ENCODE results near the gene SPECC1. TPM values are rescaled to one million over a fixed set of nuclear protein-coding genes. Genes with fewer than 3 reads are reported as not detected.

SPECC1 gene
- total and polyA plus RNA-seq, 2 of the 13 experiments (the other 11 are each of a cell fraction or from before 2014, with no cell fraction given) = 2.3 to 6.9 TPM

DNA sequence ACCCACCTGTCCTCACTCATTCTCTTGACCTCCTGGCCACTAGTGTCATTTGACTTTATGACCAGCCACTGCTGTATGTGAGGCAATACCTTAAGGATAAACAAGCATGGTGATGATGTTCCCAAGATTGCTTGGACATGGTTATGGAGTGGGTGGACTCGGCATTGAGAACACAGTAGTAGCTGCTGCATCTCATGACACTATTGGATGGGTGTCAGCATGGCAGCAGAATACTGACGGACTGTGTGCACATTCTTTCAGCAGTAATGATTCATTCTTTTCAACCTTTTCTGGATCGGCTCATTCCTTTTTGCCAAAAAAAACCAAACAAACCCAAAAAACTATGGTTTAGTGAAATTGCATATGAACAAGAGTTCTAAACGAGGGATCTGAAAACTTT, 13.5 kb downstream of the SPECC1 start (continued):
- TF ChIP-seq HIC2 (CRISPR knock-in tag; IDR thresholded peaks at IDR 0.05; ENCODE audit: low read depth) (no peak), POLR2G (IDR thresholded peaks at IDR 0.05; ENCODE audit: low read depth, low read length) (no peak), ARID2 (CRISPR knock-in tag; IDR thresholded peaks at IDR 0.05; ENCODE audit: borderline replicate concordance) (no peak), SRSF1 (optimal IDR thresholded peaks at IDR 0.05; ENCODE audit: low read depth, low read length) (no peak), CENPX (CRISPR knock-in tag; IDR thresholded peaks at IDR 0.05) (no peak), HOXA7 (CRISPR knock-in tag; IDR thresholded peaks at IDR 0.05) (no peak), CBX5 (CRISPR knock-in tag; IDR thresholded peaks at IDR 0.05; ENCODE audit: borderline replicate concordance) (no peak)

DNA sequence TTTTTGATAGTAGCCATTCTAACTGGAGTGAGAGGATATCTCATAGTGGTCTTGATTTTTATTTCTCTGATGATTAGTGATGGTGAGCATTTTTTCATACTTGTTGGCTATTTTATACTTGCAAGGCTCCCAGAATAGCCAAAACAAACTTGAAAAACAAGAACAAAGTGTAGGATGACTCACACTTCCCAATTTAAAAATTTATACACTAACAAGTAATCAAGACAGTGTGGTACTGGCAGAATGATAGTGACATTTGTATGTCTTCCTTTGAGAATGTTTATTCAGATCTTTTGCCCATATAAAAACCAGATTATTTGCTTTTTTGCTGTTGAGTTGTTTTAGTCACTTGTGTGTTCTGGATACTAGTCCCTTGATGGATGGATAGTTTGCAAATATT, 17.8 kb downstream of the SPECC1 start:
- Histone ChIP-seq H4K20me1 (ENCODE audit: insufficient read depth, low read length) (no peaks in the 10 kb centered on the region), H2AFZ (ENCODE audit: low read length) (no peak overlapping the region), H3K9me3 (ENCODE audit: low read length) (no peaks in the 10 kb centered on the region), H3K36me3 (replicated peaks in 1 of 2; ENCODE audit: control insufficient read depth in 1 of 2, insufficient read depth in 2 of 2, low read length in 2 of 2) (no peaks in the 10 kb centered on the region), H3K79me2 (ENCODE audit: insufficient read depth, low read length) (no peaks in the 10 kb centered on the region), H3K9ac (ENCODE audit: insufficient read depth, low read depth, low read length) (no peak overlapping the region), H3K4me1 (ENCODE audit: insufficient read depth, low read length) (no peaks in the 10 kb centered on the region), H3K4me3 (replicated peaks in 1 of 3; ENCODE audit: insufficient read depth in 1 of 3, low read depth in 2 of 3, low read length in 3 of 3) (no peak overlapping the region), H3K4me2 (ENCODE audit: low read depth, low read length) (no peak overlapping the region), H3K27me3 (ENCODE audit: control insufficient read depth in 1 of 2, insufficient read depth in 2 of 2, low read length in 2 of 2) (0 out of 5 replicates have a peak, but pooled peaks cover 0 to 4% of the 10 kb centered on the region in 2 experiments), H3K27ac (ENCODE audit: extremely low read length, insufficient read depth, low read length) (no peak overlapping the region)
- TF ChIP-seq ZNF768 (CRISPR knock-in tag; IDR thresholded peaks at IDR 0.05) (no peak), ARID2 (CRISPR knock-in tag; IDR thresholded peaks at IDR 0.05; ENCODE audit: borderline replicate concordance) (no peak), TERF1 (CRISPR knock-in tag; IDR thresholded peaks at IDR 0.05) (no peak), MLLT10 (CRISPR knock-in tag; IDR thresholded peaks at IDR 0.05) (no peak)
- ATAC-seq (no peak), FAIRE-seq (no peak), DNase-seq (ENCODE audit: low spot score) (no peak)
- no TSS peak for BruUV-seq (replicated peaks)
- ChIA-PET CTCF (ENCODE audit: low intra/inter-chr PET ratio, low total read pairs) (no interaction called here), POLR2A (no interaction called here)
- in situ Hi-C loops (cut with HindIII; ENCODE audit: extremely low pct_ligation_motif_present, low pct_unique_long_range_greater_than_20kb) (no loop called here), intact Hi-C loops (cut with micrococcal nuclease; ENCODE audit: unreplicated experiment) (no loop called here)
